NCI-H2227 (cell line): ENCODE measurements around the gene ARL15.

ENCODE experiments used
- DNase-seq: peaks from one replicate; lab custom pipeline; 2025; ENCODE audit not compliant: unreplicated experiment; lab: John Stamatoyannopoulos, UW

Gene ARL15

DNA sequence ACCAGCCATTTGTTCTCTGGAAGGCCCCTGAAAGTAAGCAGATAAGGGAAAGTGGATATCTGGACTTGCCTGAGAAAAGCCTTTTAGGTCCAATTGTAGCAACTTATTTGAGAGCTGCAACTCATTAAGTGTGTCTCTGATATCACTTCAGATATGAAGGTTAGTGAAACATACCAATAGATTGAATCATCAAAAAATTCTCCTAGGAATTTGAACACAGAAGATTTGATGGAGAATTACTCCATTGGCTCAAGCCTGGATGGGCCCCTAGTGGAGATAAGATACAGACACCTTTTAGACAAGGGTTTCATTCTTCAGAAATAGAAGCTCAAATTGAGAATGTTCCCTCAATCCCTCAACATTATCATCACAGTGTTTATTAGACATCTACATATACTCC lies 393.3 kb downstream of the ARL15 start:
- no peak for DNase-seq

DNA sequence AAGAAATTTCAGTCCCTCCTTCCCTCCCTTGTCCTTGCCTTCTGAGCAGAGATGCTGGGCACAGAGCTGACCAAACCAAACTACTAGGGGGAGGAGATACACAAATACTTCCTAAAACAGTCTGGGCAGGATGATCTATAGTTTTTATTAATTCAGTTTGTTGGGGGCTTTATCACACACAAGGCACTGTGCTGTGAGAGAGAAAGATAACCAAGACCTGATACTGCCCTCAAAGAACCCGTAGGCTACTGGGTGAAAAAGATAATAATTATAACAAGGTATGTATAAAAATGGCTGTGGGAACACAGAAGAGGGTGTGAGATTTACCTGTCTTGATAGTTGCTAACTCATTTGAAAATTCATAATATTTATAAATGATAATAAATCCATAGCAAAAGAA lies 395.3 kb downstream of the ARL15 start:
- no peak for DNase-seq

DNA sequence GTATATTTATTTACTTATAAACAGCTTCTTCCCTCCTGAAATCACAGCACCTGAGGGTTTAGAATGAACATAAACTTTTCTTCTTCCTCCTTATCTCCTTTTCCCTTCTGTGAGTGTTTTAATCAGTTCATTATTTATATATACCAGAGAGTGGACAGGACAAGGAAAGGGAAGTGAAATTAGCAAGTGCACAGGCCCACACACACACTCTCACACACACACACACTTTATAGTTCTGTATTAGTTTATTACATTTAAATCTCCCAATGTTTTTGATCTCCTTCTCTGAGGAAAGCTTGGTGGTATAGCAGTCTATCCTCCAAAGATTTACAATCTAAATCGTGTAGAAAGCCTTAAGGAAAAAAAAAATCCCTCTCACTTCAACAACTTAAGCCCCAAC lies 396.4 kb downstream of the ARL15 start:
- no peak for DNase-seq

DNA sequence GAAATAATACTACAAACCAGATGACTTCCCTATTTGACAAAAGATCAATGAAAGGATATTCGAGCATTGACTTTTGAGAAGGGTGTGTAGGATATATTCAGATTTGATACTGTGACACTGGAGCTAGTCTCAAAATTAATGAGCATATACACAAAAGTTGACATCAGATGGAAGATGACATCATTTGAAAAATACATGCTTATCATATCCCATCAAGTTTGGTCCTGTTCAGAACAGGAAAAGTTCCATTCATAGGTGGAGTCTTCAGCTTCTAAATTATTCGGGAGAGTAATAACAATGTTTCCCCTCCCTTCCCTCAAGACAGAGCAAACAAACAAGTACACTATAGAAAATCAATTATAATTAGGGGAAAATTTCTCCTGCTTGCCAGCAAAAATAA lies 401.6 kb downstream of the ARL15 start:
- DNase-seq, result no peak

DNA sequence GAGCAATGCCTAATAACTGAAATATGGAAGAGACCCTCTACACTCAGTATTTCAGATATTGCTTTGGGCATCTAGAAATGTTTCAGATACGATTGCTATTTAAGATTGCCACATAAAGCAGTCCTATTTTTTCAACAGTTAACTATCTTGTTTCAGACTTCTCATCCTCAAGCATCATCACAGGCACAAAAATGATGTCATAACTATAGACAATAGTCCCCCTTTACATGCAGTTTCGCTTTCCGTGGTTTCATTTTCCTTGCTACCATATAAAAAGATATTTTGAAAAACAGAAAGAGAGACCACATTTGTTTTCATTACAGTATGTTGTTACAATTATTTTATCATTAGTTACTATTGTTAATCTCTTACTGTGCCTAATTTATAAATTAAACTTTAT lies 402.5 kb downstream of the ARL15 start:
- DNase-seq, result no peak

DNA sequence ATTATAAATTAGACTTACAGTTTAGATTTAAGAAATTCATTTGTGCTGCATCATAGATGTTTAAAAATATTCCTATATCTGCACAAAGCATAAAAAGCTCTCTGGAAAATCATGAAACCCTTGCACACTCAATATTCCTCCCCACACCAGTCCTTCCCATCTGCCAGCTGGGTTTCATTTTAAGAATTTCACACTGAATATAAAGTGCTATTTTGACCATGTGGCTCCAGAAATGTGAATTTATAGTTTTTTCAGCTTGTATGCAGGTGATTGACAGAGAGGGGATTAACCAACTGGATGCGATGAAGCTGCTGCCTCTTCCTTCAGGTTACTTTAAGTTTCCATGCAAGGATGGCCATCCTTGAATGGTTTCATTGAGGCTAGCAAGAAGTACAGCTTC lies 403.6 kb downstream of the ARL15 start:
- DNase-seq, result no peak

DNA sequence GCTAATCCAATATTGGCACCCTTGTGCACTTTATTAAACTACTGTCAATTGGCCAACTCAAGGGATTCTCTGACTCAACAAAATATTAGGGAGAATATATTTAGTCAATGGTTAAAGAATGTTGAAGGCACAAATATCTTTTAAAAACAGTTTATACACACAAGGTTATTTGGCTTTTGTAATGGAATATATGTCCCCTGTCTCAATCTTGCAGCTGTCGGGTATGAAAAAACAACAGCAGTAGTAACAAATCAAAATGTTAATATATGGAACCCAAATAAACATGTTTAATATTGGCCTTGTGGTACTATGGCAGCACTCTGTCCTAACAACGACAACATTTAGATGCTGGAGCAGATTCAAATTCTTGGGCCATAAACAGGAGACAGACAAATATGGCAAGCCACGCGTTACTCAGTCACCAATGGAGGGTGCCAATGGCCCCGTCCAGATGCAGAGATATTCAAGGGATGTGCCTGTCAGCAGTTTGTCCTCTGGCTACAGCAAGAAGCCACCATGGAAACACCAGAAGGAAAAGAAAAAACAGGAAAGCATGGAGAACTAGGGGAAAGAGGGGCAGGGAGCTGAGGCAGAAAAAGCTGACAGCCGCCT lies 408.0 kb downstream of the ARL15 start:
- DNase-seq, result no peak

DNA sequence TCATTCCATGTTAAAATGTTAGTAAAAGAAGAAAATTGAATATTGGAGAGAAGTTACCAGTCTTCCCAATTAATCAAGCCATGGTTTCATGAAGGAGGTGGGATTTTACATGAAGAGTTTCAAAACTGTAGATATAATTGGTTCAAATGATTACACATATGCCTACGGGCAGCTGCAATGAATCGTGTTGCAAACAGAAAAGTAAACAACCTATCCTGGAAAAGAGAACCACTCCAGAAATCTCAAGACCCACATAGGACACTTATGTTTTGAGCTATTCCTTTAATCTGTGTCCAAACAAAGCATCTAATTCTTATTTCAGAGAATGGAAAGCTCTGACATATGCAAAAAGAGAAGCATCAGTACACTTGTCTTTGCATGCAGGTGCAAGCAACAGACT lies 409.7 kb downstream of the ARL15 start:
- no peak for DNase-seq

DNA sequence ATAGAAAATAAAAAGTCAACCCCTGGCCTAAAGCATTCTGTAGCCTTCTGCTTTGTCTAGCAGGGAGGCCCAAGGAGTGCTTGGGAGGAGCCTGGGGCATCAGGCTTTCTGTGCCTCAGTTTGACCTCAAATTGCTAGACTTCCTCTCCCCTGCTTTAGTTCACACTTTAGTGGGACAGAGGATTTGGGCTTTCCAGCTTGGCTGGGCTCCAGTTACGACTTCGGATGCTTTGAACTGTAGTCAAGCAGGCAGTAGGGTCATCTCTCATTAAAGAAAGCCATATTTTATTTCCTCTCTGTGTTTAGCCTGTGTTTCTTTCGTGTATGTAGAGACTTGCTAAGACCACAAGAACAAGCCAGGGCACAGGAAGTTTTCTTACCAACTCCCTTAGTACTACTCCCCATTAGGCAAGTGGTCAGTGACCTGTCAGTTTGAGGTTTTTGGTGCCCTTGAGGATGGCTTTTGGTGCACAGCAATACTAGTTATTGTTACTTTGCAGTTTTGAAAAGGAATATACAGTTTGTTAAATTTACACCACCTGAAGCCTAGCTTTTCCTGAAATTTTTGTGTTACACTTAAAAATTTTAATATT lies 415.2 kb downstream of the ARL15 start:
- no peak for DNase-seq

DNA sequence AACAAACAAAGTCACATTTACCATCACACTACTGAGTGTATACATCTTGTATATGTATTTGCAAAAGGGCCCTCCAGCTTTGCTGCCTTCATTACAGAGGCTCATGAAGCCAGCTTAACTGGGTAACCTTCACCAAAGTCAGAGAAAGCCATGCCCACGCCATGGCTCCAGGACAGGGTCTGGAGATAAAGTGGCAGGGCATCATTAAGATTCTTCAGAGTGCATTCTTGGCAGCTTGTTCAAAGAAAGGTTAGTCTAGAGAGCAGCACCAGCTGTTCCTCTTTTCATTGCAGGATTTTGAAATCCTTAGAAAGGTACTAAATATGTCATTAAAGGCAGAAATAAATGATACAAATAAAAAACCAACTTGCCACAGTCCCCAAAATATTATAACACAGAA lies 416.7 kb downstream of the ARL15 start:
- DNase-seq, result no peak

DNA sequence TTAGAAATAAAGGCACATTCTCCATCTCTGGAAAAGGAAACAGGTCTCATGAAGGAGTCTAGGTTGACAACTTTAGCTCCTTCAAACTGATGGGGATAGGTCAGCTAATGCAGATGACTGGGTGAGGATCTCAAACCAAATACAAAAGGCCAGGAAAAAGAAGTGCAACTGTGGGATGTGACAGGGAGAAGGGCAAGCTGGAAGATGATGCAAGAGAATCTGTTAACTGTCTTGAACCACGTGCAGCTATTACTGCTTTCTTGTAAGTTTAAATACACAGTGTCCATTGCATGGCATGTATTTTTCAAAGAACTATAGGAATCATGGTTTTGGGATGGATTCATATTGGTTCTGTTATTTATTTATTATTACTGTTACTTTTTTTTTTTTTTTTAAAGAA lies 418.1 kb downstream of the ARL15 start:
- no peak for DNase-seq

DNA sequence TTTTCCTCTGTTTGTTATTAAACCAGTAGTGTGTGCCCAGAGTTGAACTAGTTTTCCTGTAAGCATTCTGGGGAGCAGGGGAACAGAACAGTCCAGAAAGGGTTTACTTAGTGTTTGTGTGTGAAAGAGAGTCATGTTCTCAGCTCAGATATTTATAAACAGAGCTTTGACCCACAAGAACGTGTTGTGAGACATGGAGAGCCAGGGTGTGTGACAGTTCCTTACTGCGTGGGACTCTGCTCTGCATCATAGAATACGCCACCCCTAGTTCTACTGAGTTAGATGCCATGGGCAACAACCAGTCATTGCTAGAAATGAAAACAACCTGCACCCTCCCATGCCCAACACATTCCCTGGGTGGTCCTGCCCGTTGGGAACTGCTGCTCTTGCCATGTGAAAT lies 419.2 kb downstream of the ARL15 start:
- DNase-seq, result no peak

DNA sequence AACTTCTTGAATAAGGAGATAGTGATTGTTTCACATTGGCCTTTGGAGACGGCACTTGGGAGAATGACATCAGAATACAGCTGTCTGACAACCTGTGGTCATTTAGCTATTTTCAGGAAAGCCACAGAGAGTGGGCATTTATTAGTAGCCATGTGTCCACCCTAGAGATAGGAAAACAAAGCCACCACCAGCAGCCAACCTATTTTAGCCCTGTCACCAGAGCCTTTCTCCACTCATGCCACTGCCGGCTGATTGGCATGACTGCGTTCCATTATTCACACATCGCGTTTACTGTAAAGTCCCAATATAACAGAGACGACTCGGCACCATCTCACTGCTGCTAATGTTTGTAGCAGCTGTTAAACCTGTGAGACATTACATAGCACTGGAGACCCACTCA lies 419.9 kb downstream of the ARL15 start:
- DNase-seq, result no peak

DNA sequence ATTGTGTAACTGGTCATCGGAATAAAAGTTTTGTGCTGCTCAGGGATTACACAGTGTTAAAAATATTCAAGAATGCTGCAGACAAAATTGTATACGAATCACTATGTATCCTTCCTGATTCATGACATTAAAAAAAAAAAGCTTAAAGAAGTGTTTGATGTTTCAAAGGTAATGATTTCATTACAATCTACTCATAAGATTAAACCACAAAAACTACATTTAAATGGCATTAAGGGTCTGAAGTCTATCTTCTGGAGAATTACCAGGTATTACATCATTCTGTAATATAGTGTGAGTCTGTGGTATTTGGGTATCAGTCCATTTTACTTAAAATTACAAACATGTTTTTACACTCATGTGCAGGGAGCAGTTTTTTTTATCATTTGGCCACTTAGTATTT lies 425.5 kb downstream of the ARL15 start:
- no peak for DNase-seq

DNA sequence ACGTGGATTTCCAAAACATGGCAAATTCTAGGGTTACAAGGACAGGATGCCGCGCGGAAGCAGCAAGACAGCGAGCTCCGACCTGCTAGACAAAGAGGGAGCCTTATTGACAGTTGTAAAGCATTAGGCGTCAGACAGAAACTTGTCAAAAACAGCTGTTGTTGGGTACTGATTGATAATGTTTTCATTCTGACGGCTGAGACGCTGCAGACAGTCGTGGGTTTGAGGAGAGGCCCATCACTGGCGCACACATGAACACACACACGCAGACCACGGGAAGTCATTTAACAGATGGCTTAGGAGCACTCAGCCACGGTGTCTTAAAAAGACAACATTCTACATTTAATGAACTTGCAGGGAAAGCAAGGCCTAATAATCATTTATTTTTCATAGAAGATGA lies 426.0 kb downstream of the ARL15 start:
- DNase-seq, result no peak

DNA sequence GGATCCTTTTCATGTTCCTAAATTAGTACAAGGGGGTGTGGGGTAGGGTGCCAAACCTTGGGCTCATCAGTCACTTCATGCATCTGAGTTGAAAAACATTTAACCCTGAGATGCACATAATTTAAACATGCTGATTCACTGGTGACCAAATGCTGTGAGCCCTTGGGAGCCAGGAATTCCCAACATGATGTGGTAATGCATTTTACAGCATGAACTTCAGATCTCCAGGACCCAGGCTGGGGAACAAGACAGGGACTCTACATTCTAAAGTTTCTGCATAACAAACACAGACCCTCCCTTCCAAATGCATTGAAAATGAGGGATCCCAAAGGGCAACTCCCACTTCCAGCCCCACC lies 427.7 kb downstream of the ARL15 start:
- no peak for DNase-seq

DNA sequence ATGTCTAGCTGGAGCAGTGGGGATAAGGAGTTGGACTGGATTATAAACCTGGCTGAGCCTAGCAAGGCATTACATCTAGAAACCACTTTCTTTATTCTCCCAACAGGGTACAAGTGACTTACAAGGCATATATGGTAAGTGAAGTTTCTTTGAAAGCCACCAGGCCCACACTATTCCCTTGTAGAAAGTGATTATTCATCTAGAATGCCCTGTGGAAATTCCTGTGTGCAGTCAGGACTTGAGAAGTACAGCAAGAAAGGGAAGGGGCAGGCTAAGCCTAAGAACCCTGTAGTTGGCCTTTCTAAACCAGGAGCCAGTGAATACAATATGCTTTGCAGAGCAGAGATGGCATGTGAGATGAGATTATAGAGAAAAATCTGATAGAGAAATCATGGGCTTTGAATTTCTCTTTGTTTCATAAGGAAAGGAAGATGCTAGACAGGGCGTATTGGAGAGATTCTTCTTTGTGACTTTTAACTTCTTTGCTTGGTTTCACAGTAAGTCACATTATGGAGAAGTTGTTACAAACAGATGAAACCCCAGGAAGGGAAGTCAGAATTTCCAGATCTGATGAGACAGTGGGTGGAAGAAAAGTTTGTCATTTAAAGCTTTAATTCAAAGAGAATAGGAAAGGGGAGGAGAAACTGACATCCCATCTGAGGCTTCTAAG lies 428.2 kb downstream of the ARL15 start:
- DNase-seq, result no peak

DNA sequence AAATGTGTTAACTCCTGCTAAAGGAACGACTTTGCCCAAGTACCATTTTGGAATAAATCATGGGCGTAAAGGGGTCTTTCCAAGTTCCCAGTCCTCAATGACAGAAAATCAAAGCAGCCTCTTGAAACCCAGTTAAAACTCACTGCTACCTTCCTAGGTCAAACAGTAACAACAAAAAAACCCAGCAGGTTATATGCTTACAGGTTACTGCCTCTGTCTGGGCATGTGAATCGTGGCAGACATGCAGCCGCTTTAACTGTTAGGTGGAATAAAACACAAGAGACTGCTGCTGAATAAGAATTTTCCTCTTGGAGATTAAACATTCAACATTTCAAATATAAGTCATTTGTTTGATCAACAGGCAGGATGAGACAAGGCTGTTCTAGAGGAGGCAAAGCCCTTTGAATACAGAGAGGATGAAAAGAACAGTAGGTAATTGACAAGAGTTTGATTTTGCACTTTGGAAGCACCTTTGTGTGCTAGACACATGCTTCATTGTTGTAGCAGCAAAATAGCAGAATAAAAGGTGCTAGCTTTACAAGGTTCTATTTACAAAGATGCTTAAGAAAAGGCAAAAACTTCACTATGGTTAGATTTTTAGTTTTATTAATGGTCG lies 430.6 kb downstream of the ARL15 start:
- DNase-seq, result no peak

DNA sequence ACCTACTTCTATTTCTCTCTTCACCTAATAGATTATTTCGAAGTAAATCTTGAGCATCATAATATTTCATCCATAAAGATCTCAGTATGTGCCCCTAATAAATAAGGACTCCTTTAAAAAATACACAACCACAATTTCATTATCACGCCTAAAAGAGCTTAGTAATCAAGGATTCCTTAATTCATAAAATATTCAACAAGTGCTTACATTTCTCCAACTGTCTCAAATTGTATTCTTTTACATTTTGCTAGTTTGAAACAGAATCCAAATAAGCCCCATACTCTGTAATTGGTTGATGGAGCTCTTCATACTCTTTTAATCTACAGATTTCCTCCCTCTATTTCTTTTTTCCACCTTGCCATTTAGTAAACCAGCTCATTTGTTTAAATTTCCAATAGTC lies 432.4 kb downstream of the ARL15 start:
- DNase-seq, result no peak

DNA sequence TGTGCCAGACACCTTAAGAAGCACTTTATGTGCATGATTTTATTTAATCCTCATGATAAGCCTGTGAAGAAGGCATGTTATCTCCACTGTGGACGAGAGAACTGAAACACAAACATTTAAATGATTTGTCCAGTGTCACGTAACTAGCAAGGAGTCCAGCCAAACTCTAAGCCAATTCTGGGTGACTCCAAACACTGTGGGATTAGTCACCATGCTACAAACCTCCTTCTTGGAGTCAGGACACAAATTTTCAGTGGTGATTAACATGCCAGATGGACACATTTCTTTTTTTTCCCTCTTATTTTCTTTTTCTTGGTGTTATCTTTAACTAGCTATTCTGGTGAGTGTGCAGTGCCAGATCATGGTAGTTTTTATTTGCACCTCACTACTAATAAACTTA lies 433.1 kb downstream of the ARL15 start:
- no peak for DNase-seq

DNA sequence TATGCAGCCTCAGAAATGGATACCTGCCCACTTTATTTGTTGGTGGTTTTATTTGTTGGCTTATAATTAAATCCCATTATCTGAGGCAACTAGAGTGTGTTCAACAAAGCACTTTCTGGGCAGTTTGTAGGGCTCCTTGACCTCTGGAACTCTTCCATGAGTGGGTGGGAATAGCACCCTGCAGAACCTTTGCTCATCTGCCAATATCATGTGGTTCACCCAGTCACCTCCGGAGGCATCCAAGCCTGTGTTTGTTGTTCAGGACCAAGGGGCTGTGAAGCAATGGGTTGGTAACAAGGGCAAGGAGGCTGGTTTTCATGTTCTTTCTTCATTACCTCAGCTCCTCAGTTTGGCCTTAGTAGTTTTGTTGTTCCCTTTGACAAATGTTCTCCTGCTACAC lies 436.0 kb downstream of the ARL15 start:
- no peak for DNase-seq

DNA sequence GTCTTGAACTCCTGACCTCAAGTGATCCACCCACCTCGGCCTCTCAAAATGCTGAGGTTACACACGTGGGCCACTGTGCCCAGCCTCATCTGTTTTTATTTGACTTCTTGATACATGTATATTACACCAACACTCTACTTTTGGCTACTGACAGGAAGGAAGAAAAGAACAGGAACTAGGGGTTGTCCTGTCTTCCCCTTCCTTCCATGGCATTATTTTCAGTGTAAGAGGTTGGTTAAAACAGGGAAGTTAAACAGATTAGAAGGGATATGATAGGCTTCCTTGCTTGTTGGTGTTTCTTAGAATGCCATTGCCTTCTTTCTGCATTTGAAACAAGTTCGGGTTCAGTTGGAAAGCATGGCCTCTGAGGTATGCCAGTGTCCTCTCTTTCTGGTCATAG lies 437.1 kb downstream of the ARL15 start:
- DNase-seq, result no peak

DNA sequence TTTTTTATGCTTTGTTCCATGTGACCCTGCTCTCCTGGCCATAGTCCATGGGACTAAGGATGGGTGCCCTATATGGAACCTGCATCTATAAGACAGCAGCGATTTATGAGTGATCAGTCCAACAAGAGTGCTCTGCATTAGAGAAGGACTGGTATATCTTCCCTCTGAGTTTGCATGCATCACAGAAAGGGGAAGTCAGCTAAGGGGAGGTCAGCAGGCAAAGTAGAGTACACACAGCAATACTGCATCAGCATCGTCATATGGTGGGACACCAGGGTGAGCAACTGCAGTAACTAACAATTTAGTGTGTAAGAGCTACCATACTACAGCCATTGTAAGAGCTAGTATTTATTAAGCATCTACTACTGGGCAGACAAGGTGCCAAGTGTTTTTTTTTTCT lies 438.6 kb downstream of the ARL15 start:
- DNase-seq, result no peak
